Spinal cord (tissue), 10 donors: ENCODE results near the gene SIPA1L3. TPM values are rescaled to one million over a fixed set of nuclear protein-coding genes. Genes with fewer than 3 reads are reported as not detected.
"Not testable (repeated sequence)": the region's sequence is repeated elsewhere in the genome, so short reads cannot be mapped to it uniquely, and the experiment has no call there.

Experiments used
- DNase-seq, 6 donors: peaks; one replicate each; pipeline versions ENCODE4 v3.0.0 to v3.0.0-alpha.2; 2013 to 2015; ENCODE audit warnings: low spot score in 6 of 6, low read depth in 4 of 6
- H3K27ac ChIP-seq: one replicate; pipeline ENCODE4 v1.5.1; 2013; ENCODE audit warnings: low read depth, low read length, control low read depth
- H3K27me3 ChIP-seq: one replicate; pipeline ENCODE4 v1.6.1; 2013; ENCODE audit warnings: low read length; ENCODE audit not compliant: control insufficient read depth, insufficient read depth
- H3K36me3 ChIP-seq: one replicate; pipeline ENCODE4 v1.6.1; 2013; ENCODE audit warnings: low read length; ENCODE audit not compliant: control insufficient read depth, insufficient read depth
- H3K4me1 ChIP-seq: one replicate; pipeline ENCODE4 v1.6.1; 2013; ENCODE audit warnings: low read length; ENCODE audit not compliant: control insufficient read depth, insufficient read depth
- H3K4me3 ChIP-seq: one replicate; pipeline ENCODE4 v1.5.1; 2013; ENCODE audit warnings: low read depth, low read length, control low read depth
- H3K9me3 ChIP-seq: one replicate; pipeline ENCODE4 v1.6.1; 2013; ENCODE audit warnings: low read length; ENCODE audit not compliant: control insufficient read depth, insufficient read depth
- WGBS: methylation state at CpG from one replicate; pipeline ENCODE4 v1.1.5; 2013; ENCODE audit warnings: missing lambda C conversion rate; ENCODE audit not compliant: insufficient coverage; 5-methylcytosine and 5-hydroxymethylcytosine counted together
- polyA plus RNA-seq, 2 donors: library from polyadenylated mRNA; unstranded; fragments of 120-200 nt; gene quantifications; one replicate each; pipeline ENCODE4 v1.2.1, GENCODE V29; 2013; ENCODE audit not compliant: insufficient read length in 2 of 2
- total RNA-seq, 2 donors: library from RNA; depleted of rRNA in 1 of 2; stranded (reverse); fragments of 120-200 nt in 1 of 2; fragments of >200 nt in 1 of 2; gene quantifications; one replicate each; pipeline versions ENCODE4 v1.2.3 to v1.2.4, GENCODE V29; 2013 to 2014
- donor health status: healthy.

SIPA1L3 gene
- total and polyA plus RNA-seq, 4 donors, result 13.6 to 34.8 (median 21.9) TPM

DNA sequence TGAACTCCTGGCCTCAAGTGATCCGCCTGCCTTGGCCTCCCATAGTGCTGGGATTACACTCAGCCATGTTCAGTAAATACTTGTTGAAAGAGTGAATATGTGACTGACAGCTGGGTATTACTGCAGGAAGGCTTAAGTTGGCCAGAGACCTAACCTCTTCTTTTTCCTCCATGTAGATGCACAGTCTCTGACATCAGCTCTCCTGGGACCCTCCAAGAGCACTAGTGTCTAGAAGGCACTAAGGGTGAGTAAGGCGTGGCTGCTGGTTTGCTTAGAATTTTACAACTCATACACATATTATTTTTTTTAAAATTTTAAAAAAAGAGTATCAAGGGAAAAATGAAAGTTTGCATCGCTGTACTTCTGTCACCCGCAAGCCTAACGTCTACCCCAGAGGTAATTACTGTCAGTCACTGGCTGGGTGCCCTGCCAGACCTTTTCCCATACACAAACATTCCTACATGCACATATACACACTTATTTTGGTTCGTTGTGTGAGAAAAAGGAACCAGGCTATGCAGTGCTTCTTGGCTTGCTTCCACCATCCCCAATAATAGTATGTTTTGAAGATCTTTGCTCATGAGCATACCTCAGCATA is 122.0 kb downstream of the SIPA1L3 start:
- no peak for DNase-seq
- peaks cover 29% of the 10 kb centered on the region for H3K4me1 ChIP-seq
- no peak overlapping the region for H3K4me3 ChIP-seq
- no peak overlapping the region for H3K27ac ChIP-seq
- peaks cover 6% of the 10 kb centered on the region for H3K36me3 ChIP-seq
- 100% methylated on average over 1 of the region's 6 CpGs for WGBS
- H3K9me3 ChIP-seq, result no peaks in the 10 kb centered on the region
- no peaks in the 10 kb centered on the region for H3K27me3 ChIP-seq

DNA sequence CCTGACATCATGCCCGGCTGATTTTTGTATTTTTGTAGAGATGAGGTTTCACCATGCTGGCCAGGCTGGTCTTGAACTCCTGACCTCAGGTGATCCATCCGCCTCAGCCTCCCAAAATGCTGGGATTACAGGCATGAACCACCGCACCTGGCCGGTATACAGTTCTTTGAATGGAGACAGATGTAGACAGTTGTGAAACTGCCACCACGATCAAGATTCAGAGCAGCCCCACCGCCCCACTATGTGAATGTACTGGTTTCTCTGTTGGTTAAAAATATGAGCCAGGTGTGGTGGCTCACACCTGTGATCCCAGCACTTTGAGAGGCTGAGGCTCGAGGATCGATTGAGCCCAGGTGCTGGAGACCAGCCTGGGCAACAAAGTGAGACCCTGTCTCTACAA is 123.0 kb downstream of the SIPA1L3 start:
- WGBS, result 97% methylated on average over 8 of the region's 8 CpGs
- not testable (repeated sequence) for H3K27ac ChIP-seq, H3K27me3 ChIP-seq, H3K9me3 ChIP-seq, DNase-seq, H3K4me3 ChIP-seq, H3K36me3 ChIP-seq
- H3K4me1 ChIP-seq, result peaks cover 26% of the 10 kb centered on the region

DNA sequence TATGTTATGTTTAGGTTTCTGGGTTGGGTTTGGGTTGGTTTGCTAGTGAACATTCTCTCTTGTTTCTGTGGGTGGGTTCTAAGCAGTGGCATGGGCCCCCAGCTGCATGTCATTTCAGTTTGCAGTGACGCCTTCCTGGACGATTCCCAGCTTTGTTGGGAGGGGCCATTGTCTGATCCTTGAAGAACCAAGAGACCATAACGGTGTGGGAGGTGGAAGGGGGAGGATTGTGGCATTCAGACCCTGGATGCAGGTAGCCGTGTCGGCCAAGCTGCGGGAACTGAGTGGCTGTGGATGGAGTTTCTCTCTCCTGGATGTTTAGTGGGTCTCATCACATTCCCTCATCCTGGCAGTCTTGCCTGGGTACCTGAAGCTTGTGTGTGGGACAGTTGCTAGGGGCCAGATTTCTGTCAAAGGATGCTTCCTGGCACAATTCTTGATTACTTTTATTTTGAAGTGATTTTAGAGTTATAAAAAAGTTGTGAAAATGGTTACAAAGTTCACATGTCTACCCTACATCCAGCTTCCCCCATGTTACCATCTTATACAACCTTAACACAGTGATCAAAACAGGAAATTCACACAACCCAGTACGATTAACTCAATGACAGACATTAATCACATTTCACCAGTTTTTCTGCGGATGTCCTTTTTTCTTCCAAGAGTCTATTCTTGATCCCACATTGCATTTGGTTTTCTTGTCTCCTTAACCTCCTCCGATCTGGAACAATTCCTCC is 123.8 kb downstream of the SIPA1L3 start:
- Histone ChIP-seq H3K9me3 (no peaks in the 10 kb centered on the region), H3K4me3 (no peak overlapping the region), H3K27ac (no peak overlapping the region), H3K27me3 (no peaks in the 10 kb centered on the region), H3K36me3 (peaks cover 6% of the 10 kb centered on the region), H3K4me1 (peaks cover 21% of the 10 kb centered on the region)
- WGBS, result 78% methylated on average over 8 of the region's 9 CpGs
- DNase-seq, result no peak

DNA sequence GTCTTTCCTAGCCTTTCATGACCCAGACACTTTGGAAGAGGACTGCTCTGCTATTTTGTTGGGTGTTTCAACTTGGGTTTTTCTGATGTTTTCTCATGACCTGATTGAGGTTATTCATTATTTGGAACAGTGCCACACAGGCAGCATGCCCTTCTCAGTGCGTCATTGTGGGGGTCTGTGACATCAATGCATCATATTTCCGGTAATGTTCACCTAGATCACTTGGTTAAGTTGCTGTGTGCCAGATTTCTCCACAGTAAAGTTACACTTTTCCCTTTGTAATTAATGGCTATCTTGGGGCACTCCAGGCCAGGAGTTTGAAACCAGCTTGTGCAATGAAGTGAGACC is 124.4 kb downstream of the SIPA1L3 start:
- DNase-seq, result no peak
- H3K4me1 ChIP-seq, result peaks cover 21% of the 10 kb centered on the region
- H3K4me3 ChIP-seq, result no peak overlapping the region
- H3K9me3 ChIP-seq, result no peaks in the 10 kb centered on the region
- 80% methylated on average over 1 of the region's 2 CpGs for WGBS
- peaks cover 6% of the 10 kb centered on the region for H3K36me3 ChIP-seq
- no peaks in the 10 kb centered on the region for H3K27me3 ChIP-seq
- no peak overlapping the region for H3K27ac ChIP-seq

DNA sequence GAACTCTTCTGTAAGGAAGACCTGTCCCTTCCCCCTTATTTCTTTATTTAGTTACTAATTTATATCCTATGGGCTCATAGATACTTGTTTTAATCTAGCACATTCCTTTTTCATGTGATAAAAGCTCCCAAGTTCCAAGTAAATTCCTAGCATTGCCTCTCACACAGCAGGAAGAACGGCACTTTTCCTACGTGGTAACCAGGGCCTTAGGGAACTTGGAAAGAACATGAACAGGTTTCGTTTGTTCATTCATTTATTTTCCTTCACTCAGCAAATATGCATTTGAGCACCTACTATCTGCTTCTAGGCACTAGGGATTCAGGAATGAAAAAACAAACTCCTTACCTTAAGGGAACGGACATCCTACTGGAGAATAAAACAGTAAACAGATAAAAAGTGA is 125.1 kb downstream of the SIPA1L3 start:
- H3K36me3 ChIP-seq, result peaks cover 6% of the 10 kb centered on the region
- peak in 1 of 6 donors; percentile 65 for DNase-seq
- H3K4me1 ChIP-seq, result peaks cover 26% of the 10 kb centered on the region
- H3K27me3 ChIP-seq, result no peaks in the 10 kb centered on the region
- H3K9me3 ChIP-seq, result no peaks in the 10 kb centered on the region
- H3K4me3 ChIP-seq, result no peak overlapping the region
- no peak overlapping the region for H3K27ac ChIP-seq
- no CpG with 5 or more reads among the region's 4 CpGs for WGBS

DNA sequence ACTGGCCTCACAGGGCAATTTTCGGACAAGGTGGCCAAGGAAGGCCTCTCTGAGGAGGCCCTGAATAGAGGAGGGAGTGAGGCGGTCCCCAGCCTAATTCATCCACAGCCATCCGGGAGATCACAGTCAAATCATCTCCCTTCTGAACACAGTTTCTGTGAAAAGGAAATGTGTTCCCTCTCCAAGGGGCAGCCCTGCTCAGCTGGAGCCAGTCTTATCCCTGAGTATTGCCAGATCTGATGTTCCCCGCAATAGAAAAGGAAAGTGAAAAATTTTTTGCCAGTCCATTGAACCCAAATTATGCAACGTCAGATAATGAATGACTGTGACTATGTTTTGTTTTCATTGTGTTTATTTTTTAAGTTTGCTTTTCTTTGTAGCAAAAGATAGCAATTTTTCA is 125.9 kb downstream of the SIPA1L3 start:
- Histone ChIP-seq H3K4me1 (peaks cover 33% of the 10 kb centered on the region), H3K9me3 (no peaks in the 10 kb centered on the region), H3K27ac (no peak overlapping the region), H3K27me3 (no peaks in the 10 kb centered on the region), H3K4me3 (no peak overlapping the region), H3K36me3 (peaks cover 6% of the 10 kb centered on the region)
- 80% methylated on average over 1 of the region's 5 CpGs for WGBS
- no peak for DNase-seq

DNA sequence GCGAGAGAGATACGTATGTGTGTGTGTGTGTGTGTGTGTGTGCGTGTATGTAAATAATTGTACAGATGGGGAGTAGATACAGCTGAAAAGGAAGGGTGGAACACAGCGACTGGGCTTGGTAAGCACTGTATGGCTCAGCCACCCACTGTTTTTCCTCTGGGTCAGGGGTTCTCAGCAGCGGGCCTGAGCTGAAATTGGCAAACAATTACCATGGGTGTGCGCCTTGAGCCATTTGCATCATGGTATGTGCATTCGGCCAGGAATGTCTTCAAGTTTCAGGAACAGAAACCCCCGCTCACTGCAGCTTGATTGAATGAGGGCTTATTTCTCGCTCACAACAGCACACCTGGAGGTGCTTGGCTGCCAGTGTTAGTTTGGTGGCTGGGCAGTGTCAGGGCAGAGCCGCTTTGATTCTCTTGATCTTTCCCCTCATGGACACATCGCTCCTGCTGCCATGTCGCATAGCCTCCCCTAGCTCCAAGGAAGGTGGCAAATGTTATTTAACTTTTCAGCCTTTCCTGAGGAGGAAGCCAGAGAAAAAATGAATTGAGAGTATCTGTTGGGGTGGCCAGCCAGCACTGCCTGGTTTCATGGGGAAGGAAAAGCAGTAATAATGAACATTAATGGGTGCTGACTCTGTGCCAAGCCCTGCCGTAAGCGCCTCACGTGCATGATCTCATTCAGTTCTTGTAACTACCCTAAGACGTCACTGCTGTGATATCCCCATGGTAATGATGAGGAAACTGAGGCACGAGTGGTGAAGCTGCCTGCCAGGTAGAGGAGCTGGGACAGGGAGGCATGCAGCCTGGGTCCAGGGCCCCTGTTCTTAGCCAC is 126.9 kb downstream of the SIPA1L3 start:
- 60% methylated on average over 12 of the region's 17 CpGs for WGBS
- Histone ChIP-seq H3K36me3 (peaks cover 6% of the 10 kb centered on the region), H3K27ac (no peak overlapping the region), H3K4me1 (peaks cover 34% of the 10 kb centered on the region), H3K4me3 (no peak overlapping the region), H3K27me3 (no peaks in the 10 kb centered on the region), H3K9me3 (no peaks in the 10 kb centered on the region)
- DNase-seq, result no peak

DNA sequence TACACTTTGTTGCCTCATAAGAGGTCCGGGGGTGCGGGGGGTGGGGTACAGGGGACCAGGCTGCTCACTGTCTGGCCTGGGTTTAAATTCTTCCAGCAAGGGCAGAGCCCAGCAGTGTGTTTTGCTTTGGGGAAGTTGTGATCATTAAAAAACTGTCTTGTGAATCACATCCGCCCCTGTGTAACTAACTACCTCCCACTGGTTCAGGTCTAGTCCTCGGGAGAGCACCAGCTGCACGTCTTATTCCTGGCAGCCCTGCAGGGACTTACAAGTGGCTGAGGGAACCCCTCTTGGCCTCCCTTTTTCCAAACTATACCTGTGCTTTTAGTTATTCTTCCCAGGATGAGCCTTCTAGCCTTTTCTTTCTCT is 127.5 kb downstream of the SIPA1L3 start:
- no peaks in the 10 kb centered on the region for H3K9me3 ChIP-seq
- H3K4me3 ChIP-seq, result no peak overlapping the region
- WGBS, result 68% methylated on average over 3 of the region's 5 CpGs
- H3K4me1 ChIP-seq, result peaks cover 34% of the 10 kb centered on the region
- H3K27ac ChIP-seq, result no peak overlapping the region
- no peaks in the 10 kb centered on the region for H3K27me3 ChIP-seq
- peaks cover 6% of the 10 kb centered on the region for H3K36me3 ChIP-seq
- DNase-seq, result no peak

DNA sequence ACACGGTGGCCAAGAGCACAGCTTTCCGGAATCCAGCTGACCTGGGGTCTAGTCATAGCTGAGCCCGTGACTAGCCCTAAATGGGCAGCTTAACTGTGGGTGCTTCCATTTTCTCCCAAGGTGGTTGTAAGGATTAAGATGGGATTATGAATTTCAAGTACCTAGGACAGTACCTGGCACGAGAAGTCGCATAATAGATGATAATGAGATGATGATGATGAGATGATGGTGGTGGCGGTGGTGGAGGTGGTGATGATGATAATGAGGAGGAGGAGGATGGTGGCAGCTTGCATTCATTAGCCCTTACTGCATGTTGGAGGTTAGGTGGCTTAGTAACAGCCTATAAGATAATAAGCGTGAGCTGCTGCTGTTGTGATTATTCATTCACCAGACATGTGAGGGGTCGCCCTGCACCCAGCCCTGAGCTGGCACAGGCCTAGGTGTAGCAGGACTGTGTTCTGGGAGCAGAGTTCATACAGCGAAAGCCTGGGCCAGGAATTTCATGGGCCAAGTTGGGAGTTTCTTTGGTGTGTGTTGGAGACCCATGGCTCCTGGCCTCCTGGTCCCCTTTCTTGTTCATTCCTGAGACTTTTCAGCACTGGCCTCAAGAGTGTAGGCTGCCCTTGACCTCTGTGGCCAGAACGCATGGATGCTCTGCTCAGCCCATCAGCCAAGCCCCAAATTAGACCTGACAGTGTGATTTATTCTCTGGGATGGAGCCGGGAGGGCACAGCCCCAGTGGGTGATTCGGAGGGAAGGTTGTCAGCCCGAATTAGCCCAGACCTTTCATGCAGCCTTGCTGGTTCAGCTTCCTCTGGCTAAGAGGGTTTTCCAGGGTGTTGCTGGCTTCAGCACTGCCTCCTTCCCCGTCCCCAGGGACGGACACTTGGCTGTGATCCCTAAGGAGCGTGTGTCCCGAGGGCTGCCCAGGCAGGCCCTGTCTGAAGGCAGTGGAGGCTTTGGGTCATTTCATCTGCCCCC is 128.8 kb downstream of the SIPA1L3 start:
- peak in 1 of 6 donors; percentile 45 for DNase-seq
- no peak overlapping the region for H3K27ac ChIP-seq
- peaks cover under 1% of the 10 kb centered on the region for H3K36me3 ChIP-seq
- no peak overlapping the region for H3K4me3 ChIP-seq
- peaks cover 34% of the 10 kb centered on the region for H3K4me1 ChIP-seq
- 68% methylated on average over 16 of the region's 17 CpGs for WGBS
- no peaks in the 10 kb centered on the region for H3K9me3 ChIP-seq
- H3K27me3 ChIP-seq, result no peaks in the 10 kb centered on the region
